Suprapubic skin (tissue), 4 donors: ENCODE results near the gene DARS1. TPM values are rescaled to one million over a fixed set of nuclear protein-coding genes. Genes with fewer than 3 reads are reported as not detected.

Source experiments
- DNase-seq, 2 donors: peaks; one replicate each; pipeline ENCODE4 v3.0.0-alpha.2; 2019; ENCODE audit warnings: low spot score in 2 of 2
- H3K27ac ChIP-seq: fragments of 200-600 bp; sonication (generic); one replicate; pipeline ENCODE4 v1.5.1; 2019
- H3K27me3 ChIP-seq: fragments of 200-600 bp; sonication (generic); one replicate; pipeline ENCODE4 v1.5.1; 2019
- H3K36me3 ChIP-seq: fragments of 200-600 bp; sonication (generic); one replicate; pipeline ENCODE4 v1.5.1; 2019
- H3K4me1 ChIP-seq: fragments of 200-600 bp; sonication (generic); one replicate; pipeline ENCODE4 v1.5.1; 2019
- H3K4me3 ChIP-seq: fragments of 200-600 bp; sonication (generic); one replicate; pipeline ENCODE4 v1.5.1; 2019; ENCODE audit warnings: mild to moderate bottlenecking
- H3K9me3 ChIP-seq: fragments of 200-600 bp; sonication (generic); one replicate; pipeline ENCODE4 v1.5.1; 2019
- CTCF ChIP-seq, 2 donors: fragments of 200-600 bp in 1 of 2; fragments of 450-650 bp in 1 of 2; sonication (generic) in 1 of 2; IDR thresholded peaks; one replicate each; pipeline ENCODE4 v1.5.1; 2016 to 2019; ENCODE audit warnings: antibody characterized with exemption in 2 of 2, mild to moderate bottlenecking in 1 of 2, moderate library complexity in 1 of 2
- EP300 ChIP-seq: sonication (generic); formaldehyde crosslinking; IDR thresholded peaks from one replicate; pipeline ENCODE4 v1.6.1; 2017; ENCODE audit warnings: antibody characterized with exemption
- POLR2A ChIP-seq, 2 donors: fragments of 450-650 bp; IDR thresholded peaks; one replicate each; pipeline ENCODE4 v1.6.1; 2017; ENCODE audit warnings: antibody characterized with exemption in 2 of 2, mild to moderate bottlenecking in 2 of 2, moderate library complexity in 2 of 2
- POLR2AphosphoS5 ChIP-seq, 3 donors: sonication (generic); formaldehyde crosslinking; IDR thresholded peaks; one replicate each; pipeline ENCODE4 v1.6.1; 2017; ENCODE audit warnings: antibody characterized with exemption in 3 of 3
- WGBS: methylation state at CpG from one replicate; pipeline ENCODE4 v1.1.5; 2018; 5-methylcytosine and 5-hydroxymethylcytosine counted together
- total RNA-seq, 4 donors: library from RNA; depleted of rRNA; stranded (reverse); fragments of >200 nt; gene quantifications; one replicate each; pipeline ENCODE4 v1.1.0, GENCODE V29; 2016

The DARS1 gene
- total RNA-seq, 4 donors from 2014 or later: 63.1 to 82.6 (median 67.4) TPM

GRCh38 chr2:136030406-136030805 lies 45.0 kb upstream of the DARS1 start:
- H3K4me3 ChIP-seq: no peak overlapping the region
- no peak for DNase-seq
- H3K36me3 ChIP-seq: no peaks in the 10 kb centered on the region
- H3K27me3 ChIP-seq: no peaks in the 10 kb centered on the region
- peaks cover 3% of the 10 kb centered on the region for H3K4me1 ChIP-seq
- 69% methylated on average over 3 of the region's 3 CpGs for WGBS
- TF ChIP-seq EP300 (no peak), POLR2AphosphoS5 (IDR thresholded peaks at IDR 0.05) (no peak)
- no peaks in the 10 kb centered on the region for H3K9me3 ChIP-seq
- no peak overlapping the region for H3K27ac ChIP-seq

GRCh38 chr2:136029149-136029548 lies 43.7 kb upstream of the DARS1 start:
- no peak for TF ChIP-seq CTCF (IDR thresholded peaks at IDR 0.05)
- Histone ChIP-seq H3K4me1 (peaks cover 8% of the 10 kb centered on the region), H3K9me3 (no peaks in the 10 kb centered on the region), H3K4me3 (no peak overlapping the region), H3K27me3 (no peaks in the 10 kb centered on the region), H3K36me3 (no peaks in the 10 kb centered on the region), H3K27ac (no peak overlapping the region)
- no peak for DNase-seq
- WGBS: 93% methylated on average over 6 of the region's 6 CpGs

- Histone ChIP-seq H3K27ac (no peak overlapping the region), H3K4me3 (no peak overlapping the region), H3K27me3 (no peaks in the 10 kb centered on the region), H3K36me3 (no peaks in the 10 kb centered on the region), H3K4me1 (peaks cover 8% of the 10 kb centered on the region), H3K9me3 (no peaks in the 10 kb centered on the region)
- no peak for TF ChIP-seq CTCF (IDR thresholded peaks at IDR 0.05)
- no peak for DNase-seq
- WGBS: 88% methylated on average over 9 of the region's 9 CpGs
Measured at GRCh38 chr2:136028001-136028400, 42.6 kb upstream of the DARS1 start.

GRCh38 chr2:136027112-136027511 lies 41.7 kb upstream of the DARS1 start:
- no peak overlapping the region for H3K4me3 ChIP-seq
- no peaks in the 10 kb centered on the region for H3K27me3 ChIP-seq
- H3K36me3 ChIP-seq: no peaks in the 10 kb centered on the region
- 84% methylated on average over 7 of the region's 7 CpGs for WGBS
- no peaks in the 10 kb centered on the region for H3K9me3 ChIP-seq
- no peak for DNase-seq
- H3K4me1 ChIP-seq: peaks cover 8% of the 10 kb centered on the region
- H3K27ac ChIP-seq: no peak overlapping the region
- no peak for TF ChIP-seq POLR2A (IDR thresholded peaks at IDR 0.05)
- no peak for TF ChIP-seq CTCF (IDR thresholded peaks at IDR 0.05)
- TF ChIP-seq EP300: no peak
- no peak for TF ChIP-seq POLR2AphosphoS5 (IDR thresholded peaks at IDR 0.05)

- no peak for DNase-seq
- H3K27me3 ChIP-seq: no peaks in the 10 kb centered on the region
- no peak for TF ChIP-seq POLR2A (IDR thresholded peaks at IDR 0.05)
- H3K9me3 ChIP-seq: no peaks in the 10 kb centered on the region
- no peaks in the 10 kb centered on the region for H3K36me3 ChIP-seq
- H3K4me3 ChIP-seq: peak overlapping the region; percentile 20
- H3K27ac ChIP-seq: no peak overlapping the region
- peaks cover 8% of the 10 kb centered on the region for H3K4me1 ChIP-seq
- WGBS: 32% methylated on average over 43 of the region's 43 CpGs
Measured at GRCh38 chr2:136025057-136025973, 39.9 kb upstream of the DARS1 start.

GRCh38 chr2:136024616-136025015 lies 39.2 kb upstream of the DARS1 start:
- Histone ChIP-seq H3K4me1 (peaks cover 8% of the 10 kb centered on the region), H3K27ac (no peak overlapping the region), H3K9me3 (no peaks in the 10 kb centered on the region), H3K36me3 (no peaks in the 10 kb centered on the region), H3K27me3 (no peaks in the 10 kb centered on the region), H3K4me3 (no peak overlapping the region)
- 98% methylated on average over 3 of the region's 3 CpGs for WGBS
- DNase-seq: no peak
- TF ChIP-seq POLR2A (IDR thresholded peaks at IDR 0.05) (no peak), POLR2AphosphoS5 (IDR thresholded peaks at IDR 0.05) (no peak), CTCF (IDR thresholded peaks at IDR 0.05) (no peak), EP300 (no peak)
